Right lobe of liver (tissue), 6 donors: ENCODE results near the gene TTLL6. TPM values are rescaled to one million over a fixed set of nuclear protein-coding genes. Genes with fewer than 3 reads are reported as not detected.
A peak's percentile ranks its signal among the peaks of the same experiment; 100 is the strongest.
"Not testable (repeated sequence)": the region's sequence is repeated elsewhere in the genome, so short reads cannot be mapped to it uniquely, and the experiment has no call there.

ENCODE experiments used
- ATAC-seq, 4 donors: fragments of 200-7000 bp; cut with Tn5 transposase; one replicate each; pipeline ENCODE4 v1.9.1; 2020; ENCODE audit warnings: mild to moderate bottlenecking in 4 of 4, moderate library complexity in 4 of 4
- DNase-seq, 3 donors: peaks; one replicate each; pipeline ENCODE4 v3.0.0-alpha.2; 2020
- H3K27ac ChIP-seq, 3 donors: fragments of 200-600 bp; one replicate each; pipeline ENCODE4 v1.8.0; 2022
- H3K27me3 ChIP-seq, 2 donors: fragments of 200-600 bp; one replicate each; pipeline ENCODE4 v1.8.0; 2022
- H3K36me3 ChIP-seq, 4 donors: fragments of 200-600 bp; sonication (generic) in 1 of 4; one replicate each; pipeline versions ENCODE4 v1.5.1 to v1.8.0; 2017 to 2022; ENCODE audit warnings: control low read depth in 1 of 4
- H3K4me1 ChIP-seq, 4 donors: fragments of 200-600 bp; sonication (generic) in 1 of 4; one replicate each; pipeline versions ENCODE4 v1.5.1 to v1.8.0; 2017 to 2022; ENCODE audit warnings: control low read depth in 1 of 4
- H3K4me3 ChIP-seq, 3 donors: fragments of 200-600 bp; one replicate each; pipeline ENCODE4 v1.8.0; 2022
- H3K9me3 ChIP-seq, 4 donors: fragments of 200-600 bp; sonication (generic) in 1 of 4; one replicate each; pipeline versions ENCODE4 v1.5.1 to v1.8.0; 2017 to 2022; ENCODE audit warnings: control low read depth in 1 of 4
- POLR2A ChIP-seq: fragments of 450-650 bp; IDR thresholded peaks from one replicate; pipeline ENCODE4 v1.6.1; 2017; ENCODE audit warnings: antibody characterized with exemption, mild to moderate bottlenecking
- WGBS: methylation state at CpG from one replicate; pipeline ENCODE4 v1.1.6; 2018; ENCODE audit warnings: low coverage, low lambda C conversion rate; ENCODE audit not compliant: insufficient coverage; ENCODE audit errors: missing lambda C conversion rate; 5-methylcytosine and 5-hydroxymethylcytosine counted together
- intact Hi-C, 2 donors: fragments of 100-400 bp; cut with DNase I; formaldehyde crosslinking; loops; one replicate each; pipeline versions ENCODE4 v1.11.2 to v1.14.1; 2022
- total RNA-seq, 6 experiments: library from RNA; depleted of rRNA in 2 of 6; stranded (reverse); fragments of >200 nt in 2 of 6; fragmentation: NEBNext Ultra II Directional in 3 of 6; extraction: Animal tissue kit (Norgen Biotek cat#: 25700) in 3 of 6; gene quantifications; one replicate each; pipeline versions ENCODE4 v1.1.0 to v1.2.4, GENCODE V29; 2016 to 2023
- TF ChIP-seq, protein P1 (sequence below), 4 donors: fragments of 200-600 bp in 3 of 4; fragments of 450-650 bp in 1 of 4; IDR thresholded peaks; one replicate each; pipeline versions ENCODE4 v1.5.1 to v1.8.0; 2016 to 2022; ENCODE audit warnings: antibody characterized with exemption in 4 of 4, mild to moderate bottlenecking in 2 of 4
- donor health status: DM: no; HTN: yes; CAD: no.
- donor health status: DM: no; HTN: no; CAD: no.
- donor health status: DM: no; HTN: no; CAD: no.
- donor health status: DM: no; HTN: yes; CAD: no.
- donor health status: DM: no; HTN: yes; CAD: no.

Gene TTLL6
- total RNA-seq, 6 experiments from 2014 or later, result 0.12 TPM; not detected in 5

DNA sequence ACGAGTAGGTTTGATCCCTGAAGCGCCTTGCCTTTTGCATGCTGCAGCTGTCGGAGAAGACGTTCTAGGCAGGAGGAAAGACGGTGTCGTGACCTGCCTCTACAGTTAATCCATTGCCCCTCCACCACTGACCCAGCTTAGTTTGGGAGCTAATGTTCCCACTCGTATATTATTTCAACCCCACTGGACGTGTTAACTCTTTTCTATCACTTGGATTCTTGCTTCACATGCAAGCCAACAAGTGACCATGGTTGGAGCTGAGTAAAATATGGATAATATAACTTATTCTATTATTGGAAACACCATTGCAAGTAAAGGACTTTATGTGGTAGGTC lies 14.5 kb upstream of the TTLL6 start:
- no peaks in the 10 kb centered on the region for H3K27me3 ChIP-seq
- intact Hi-C loops, result no loop called here
- H3K9me3 ChIP-seq, result no peaks in the 10 kb centered on the region
- TF ChIP-seq, protein P1, sequence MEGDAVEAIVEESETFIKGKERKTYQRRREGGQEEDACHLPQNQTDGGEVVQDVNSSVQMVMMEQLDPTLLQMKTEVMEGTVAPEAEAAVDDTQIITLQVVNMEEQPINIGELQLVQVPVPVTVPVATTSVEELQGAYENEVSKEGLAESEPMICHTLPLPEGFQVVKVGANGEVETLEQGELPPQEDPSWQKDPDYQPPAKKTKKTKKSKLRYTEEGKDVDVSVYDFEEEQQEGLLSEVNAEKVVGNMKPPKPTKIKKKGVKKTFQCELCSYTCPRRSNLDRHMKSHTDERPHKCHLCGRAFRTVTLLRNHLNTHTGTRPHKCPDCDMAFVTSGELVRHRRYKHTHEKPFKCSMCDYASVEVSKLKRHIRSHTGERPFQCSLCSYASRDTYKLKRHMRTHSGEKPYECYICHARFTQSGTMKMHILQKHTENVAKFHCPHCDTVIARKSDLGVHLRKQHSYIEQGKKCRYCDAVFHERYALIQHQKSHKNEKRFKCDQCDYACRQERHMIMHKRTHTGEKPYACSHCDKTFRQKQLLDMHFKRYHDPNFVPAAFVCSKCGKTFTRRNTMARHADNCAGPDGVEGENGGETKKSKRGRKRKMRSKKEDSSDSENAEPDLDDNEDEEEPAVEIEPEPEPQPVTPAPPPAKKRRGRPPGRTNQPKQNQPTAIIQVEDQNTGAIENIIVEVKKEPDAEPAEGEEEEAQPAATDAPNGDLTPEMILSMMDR (IDR thresholded peaks at IDR 0.05), result no peak
- TF ChIP-seq POLR2A, result no peak
- 2% methylated on average over 6 of the region's 8 CpGs for WGBS
- DNase-seq (no peak), ATAC-seq (no peak)
- peak overlapping the region; percentile 81 to 98 (median 94) for H3K4me3 ChIP-seq
- no peaks in the 10 kb centered on the region for H3K36me3 ChIP-seq
- H3K4me1 ChIP-seq, result peaks cover 0 to 28% (median 10%) of the 10 kb centered on the region in 4 donors
- H3K27ac ChIP-seq, result peak overlapping the region; percentile 96 to 100 (median 98)

DNA sequence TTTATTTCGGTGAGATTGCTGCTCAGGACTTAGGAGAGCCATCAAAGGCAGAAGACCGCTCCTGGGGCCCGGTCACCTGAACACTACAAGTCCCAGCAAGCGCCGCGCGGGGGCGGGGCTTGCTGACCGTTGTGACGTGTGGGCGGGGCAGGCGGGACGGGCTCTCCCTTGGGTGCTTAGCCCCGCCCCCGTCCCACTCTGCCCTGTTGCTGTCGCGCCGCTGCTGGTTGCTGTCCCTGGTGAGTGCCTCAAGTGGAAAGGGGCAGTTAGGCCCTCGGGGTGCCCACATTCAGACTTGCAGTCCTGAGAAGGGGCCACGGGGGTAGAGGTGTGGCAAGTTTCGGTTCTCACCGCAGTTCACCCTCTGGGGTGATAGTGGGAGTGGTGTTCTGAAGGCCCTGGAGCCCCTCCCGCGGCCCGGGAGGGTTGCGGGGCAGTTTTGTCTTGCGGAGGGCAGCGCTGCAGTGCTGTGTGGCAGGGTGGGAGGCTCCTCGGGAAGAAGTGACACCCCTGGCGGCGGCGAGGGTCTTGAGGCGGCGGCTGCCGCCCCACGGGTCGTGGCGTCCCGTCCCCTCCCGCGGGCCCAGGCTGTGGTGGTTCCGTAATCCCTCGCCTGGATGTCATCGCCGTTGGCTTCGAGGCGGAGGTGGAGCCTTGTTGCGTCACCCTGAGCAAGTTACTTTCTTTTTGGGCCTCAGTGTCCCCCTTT lies 14.0 kb upstream of the TTLL6 start, which contains the start of gene CALCOCO2:
TSS of gene CALCOCO2 (plus strand) at position 196 of the 709 bp plus-strand sequence. CDS start 10,673 bp downstream, outside the sequence.
- ATAC-seq (peak; percentile 97 to 99 (median 98)), DNase-seq (peak; percentile 96 to 97 (median 97))
- WGBS, result 0% methylated on average over 6 of the region's 48 CpGs
- intact Hi-C loops, result no loop called here
- Histone ChIP-seq H3K4me1 (peaks cover 0 to 28% (median 10%) of the 10 kb centered on the region in 4 donors), H3K27ac (peak within 1 kb of the TSS; percentile 96 to 100 (median 98)), H3K27me3 (no peaks in the 10 kb centered on the region), H3K4me3 (peak within 1 kb of the TSS; percentile 81 to 98 (median 94)), H3K36me3 (no peaks in the 10 kb centered on the region), H3K9me3 (no peaks in the 10 kb centered on the region)
- TF ChIP-seq POLR2A, result peak; percentile 86
- TF ChIP-seq, protein P1 (IDR thresholded peaks at IDR 0.05), result peak in 1 of 4 donors; percentile 11

DNA sequence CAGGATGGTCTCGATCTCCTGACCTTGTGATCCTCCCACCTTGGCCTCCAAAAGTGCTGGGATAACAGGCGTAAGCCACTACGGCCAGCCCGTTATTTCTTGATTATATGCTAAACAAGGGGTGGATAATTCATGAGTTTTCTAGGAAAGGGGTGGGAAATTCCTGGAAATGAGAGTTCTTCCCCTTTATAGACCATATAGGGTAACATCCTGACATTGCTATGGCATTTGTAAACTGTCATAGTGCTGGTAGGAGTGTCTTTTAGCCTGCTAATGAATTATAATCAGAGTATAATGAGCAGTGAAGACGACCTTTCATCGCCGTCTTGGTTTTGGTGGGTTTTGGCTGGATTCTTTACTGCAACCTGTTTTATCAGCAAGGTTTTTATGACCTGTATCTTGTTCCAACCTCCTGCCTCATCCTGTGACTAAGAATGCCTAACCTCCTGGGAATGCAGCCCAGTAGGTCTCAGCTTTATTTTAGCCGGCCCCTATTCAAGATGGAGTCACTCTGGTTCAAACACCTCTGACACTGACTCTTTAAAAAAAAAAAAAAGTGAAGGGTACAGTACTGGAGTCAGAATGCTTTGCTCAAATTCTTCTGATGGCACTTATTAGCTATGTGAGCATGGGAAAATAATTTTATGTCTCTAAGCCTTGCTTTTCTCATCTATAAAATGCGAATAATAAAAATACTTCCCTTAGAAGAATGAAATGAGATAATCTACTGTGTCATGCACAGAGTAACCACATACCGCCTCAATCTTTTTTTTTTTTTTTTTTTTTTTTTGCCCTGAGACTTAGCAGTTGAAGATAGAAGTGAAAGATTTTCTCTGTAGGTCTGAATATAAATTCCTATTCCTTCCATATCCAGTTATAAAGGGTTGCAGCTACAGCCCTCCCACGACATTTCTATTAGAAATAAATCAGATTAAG lies 8.7 kb upstream of the TTLL6 start:
- Histone ChIP-seq H3K4me3 (no peak overlapping the region), H3K4me1 (no peaks in the 10 kb centered on the region), H3K27me3 (no peaks in the 10 kb centered on the region), H3K9me3 (no peaks in the 10 kb centered on the region), H3K27ac (no peak overlapping the region), H3K36me3 (no peaks in the 10 kb centered on the region)
- intact Hi-C loops, result no loop called here
- ATAC-seq, result no peak
- TF ChIP-seq POLR2A, result no peak
- TF ChIP-seq, protein P1 (IDR thresholded peaks at IDR 0.05), result no peak
- no peak for DNase-seq
- 69% methylated on average over 10 of the region's 11 CpGs for WGBS

DNA sequence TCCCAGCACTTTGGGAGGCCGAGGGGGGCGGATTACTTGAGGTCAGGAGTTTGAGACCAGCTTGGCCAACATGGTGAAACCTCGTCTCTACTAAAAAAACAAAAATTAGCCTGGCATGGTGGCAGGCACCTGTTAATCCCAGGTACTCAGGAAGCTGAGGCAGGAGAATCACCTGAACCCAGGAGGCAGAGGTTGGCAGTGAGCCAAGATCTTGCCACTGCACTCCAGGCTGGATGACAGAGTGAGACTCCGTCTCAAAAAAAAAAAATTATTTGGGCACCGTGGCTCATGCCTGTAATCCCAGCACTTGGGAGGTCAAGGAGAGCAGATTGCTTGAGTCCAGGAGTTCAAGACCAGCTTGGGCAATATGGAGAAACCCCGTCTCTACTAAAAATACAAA lies 3.9 kb upstream of the TTLL6 start:
- H3K27me3 ChIP-seq, DNase-seq, intact Hi-C loops, H3K9me3 ChIP-seq, ATAC-seq, H3K27ac ChIP-seq, H3K4me1 ChIP-seq, H3K4me3 ChIP-seq, H3K36me3 ChIP-seq: not testable (repeated sequence)
- WGBS, result 88% methylated on average over 3 of the region's 6 CpGs

DNA sequence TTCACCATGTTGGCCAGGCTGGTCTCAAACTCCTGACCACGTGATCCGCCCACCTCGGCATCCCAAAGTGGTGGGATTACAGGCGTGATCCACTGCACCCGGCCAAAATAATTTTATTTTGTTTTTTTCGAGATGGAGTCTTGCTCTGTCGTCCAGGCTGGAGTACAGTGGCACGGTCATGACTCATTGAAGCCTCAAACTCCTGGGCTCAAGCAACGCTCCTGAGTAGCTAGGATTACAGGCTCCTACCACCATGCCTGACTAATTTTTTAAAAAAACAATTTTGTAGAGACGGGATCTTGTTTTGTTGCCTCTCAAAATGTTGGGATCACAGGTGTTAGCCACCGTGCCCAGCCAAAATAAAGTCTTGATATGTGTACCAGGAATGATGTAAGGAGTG lies 2.4 kb upstream of the TTLL6 start:
- ATAC-seq (no peak), DNase-seq (no peak)
- 79% methylated on average over 10 of the region's 11 CpGs for WGBS
- Histone ChIP-seq H3K4me3 (no peak overlapping the region), H3K27me3 (no peaks in the 10 kb centered on the region), H3K9me3 (no peaks in the 10 kb centered on the region), H3K36me3 (no peaks in the 10 kb centered on the region), H3K4me1 (peaks cover 0 to 5% (median 0%) of the 10 kb centered on the region in 4 donors), H3K27ac (no peak overlapping the region)
- intact Hi-C loops, result loop anchor here in 1 of 2 donors (5.0 kb wide), 1 partner anchor 58 kb away; no protein-coding TSS in a partner anchor
- TF ChIP-seq POLR2A, result no peak
- TF ChIP-seq, protein P1 (IDR thresholded peaks at IDR 0.05), result no peak
